GM12878 (cell line): ENCODE results near the gene SNX33.

Experiments
- CHD2 ChIP-seq: IDR thresholded peaks from 2 replicates; pipeline ENCODE4 v1.6.1; 2011; ENCODE audit warnings: low read depth, low read length, improper control_type of control experiment, borderline replicate concordance
- CTCF ChIP-seq, 3 experiments: IDR thresholded peaks in 2 of 3; conservative IDR thresholded peaks in 1 of 3; 2 replicates each; pipeline ENCODE4 v1.5.1; 2011; ENCODE audit warnings: low read depth in 3 of 3, low read length in 3 of 3, mild to moderate bottlenecking in 3 of 3, control low read depth in 2 of 3, moderate library complexity in 2 of 3, inconsistent platforms in 1 of 3, mixed read lengths in 1 of 3; ENCODE audit not compliant: control insufficient read depth in 2 of 3, insufficient read depth in 1 of 3; ENCODE audit errors: extremely low read depth in 1 of 3
- MXI1 ChIP-seq: fragments of 150-350 bp; IDR thresholded peaks from 2 replicates; pipeline ENCODE4 v1.6.1; 2011; ENCODE audit warnings: low read depth, mild to moderate bottlenecking, inconsistent platforms, low read length, improper control_type of control experiment
- POLR2A ChIP-seq: IDR thresholded peaks from 2 replicates; pipeline ENCODE4 v1.6.1; 2011; ENCODE audit warnings: low read depth, mild to moderate bottlenecking, low read length
- POLR2AphosphoS2 ChIP-seq: IDR thresholded peaks from 2 replicates; pipeline ENCODE4 v1.6.1; 2011; ENCODE audit warnings: low read depth, mild to moderate bottlenecking, low read length, improper control_type of control experiment, moderate library complexity
- POLR2AphosphoS5 ChIP-seq: IDR thresholded peaks from 2 replicates; pipeline ENCODE4 v1.6.1; 2011; ENCODE audit warnings: mild to moderate bottlenecking, low read length, inconsistent platforms
- SIN3A ChIP-seq: IDR thresholded peaks from 2 replicates; pipeline ENCODE4 v1.6.1; 2012; ENCODE audit warnings: low read depth, low read length, improper control_type of control experiment
- TAF1 ChIP-seq: IDR thresholded peaks from 2 replicates; pipeline ENCODE4 v1.6.1; 2011; ENCODE audit warnings: mild to moderate bottlenecking, low read depth, low read length, borderline replicate concordance
- YY1 ChIP-seq: IDR thresholded peaks from 2 replicates; pipeline ENCODE4 v1.6.1; 2011; ENCODE audit warnings: low read depth, mild to moderate bottlenecking, low read length

GRCh38 chr15:75641603-75642002, 6.1 kb upstream of the SNX33 start:
- no peak for TF ChIP-seq CTCF (IDR thresholded peaks at IDR 0.05 in 2 of 3, conservative IDR thresholded peaks at IDR 0.05 in 1 of 3; ENCODE audit: control insufficient read depth in 2 of 3, extremely low read depth in 1 of 3, insufficient read depth in 1 of 3, low read depth in 3 of 3, low read length in 3 of 3)
- no peak for TF ChIP-seq YY1
- no peak for TF ChIP-seq MXI1
- no peak for TF ChIP-seq POLR2AphosphoS5
- no peak for TF ChIP-seq POLR2AphosphoS2
- no peak for TF ChIP-seq SIN3A
- TF ChIP-seq POLR2A = no peak
- TF ChIP-seq TAF1 = no peak
- TF ChIP-seq CHD2 = no peak
